IPS DF 6.9 (cell line): ENCODE data around the gene CARD19.

ENCODE experiments used
- DNase-seq: peaks from one replicate; pipeline ENCODE4 v3.0.0-alpha.2; 2013; ENCODE audit warnings: low read depth, low spot score
- H3K27ac ChIP-seq: one replicate; pipeline ENCODE4 v1.5.1; 2013; ENCODE audit warnings: low read length, control low read depth
- H3K27me3 ChIP-seq: 2 replicates; pipeline ENCODE4 v1.6.1; 2013; ENCODE audit warnings: mild to moderate bottlenecking, low read length; ENCODE audit not compliant: control insufficient read depth, insufficient read depth
- H3K36me3 ChIP-seq: 2 replicates; pipeline ENCODE4 v1.6.1; 2013; ENCODE audit warnings: low read length; ENCODE audit not compliant: control insufficient read depth, insufficient read depth
- H3K4me1 ChIP-seq: 2 replicates; pipeline ENCODE4 v1.6.1; 2013; ENCODE audit warnings: low read length; ENCODE audit not compliant: control insufficient read depth, insufficient read depth
- H3K4me3 ChIP-seq: 2 replicates; pipeline ENCODE4 v1.5.1; 2013; ENCODE audit warnings: mild to moderate bottlenecking, low read length
- H3K9me3 ChIP-seq: 2 replicates; pipeline ENCODE4 v1.6.1; 2013; ENCODE audit warnings: low read length, inconsistent platforms; ENCODE audit not compliant: control insufficient read depth, insufficient read depth
- WGBS: extraction: QIAGEN DNeasy Blood & Tissue Kit; methylation state at CpG from one replicate; pipeline ENCODE4 v1.1.7; 2013; ENCODE audit warnings: mixed read lengths, missing lambda C conversion rate; ENCODE audit not compliant: insufficient read length, insufficient coverage; 5-methylcytosine and 5-hydroxymethylcytosine counted together

CARD19 gene

GRCh38 chr9:93089024-93089423 lies 7.0 kb upstream of the CARD19 start:
- no peak for DNase-seq
- Histone ChIP-seq H3K36me3 (no peaks in the 10 kb centered on the region), H3K4me3 (no peak overlapping the region), H3K4me1 (no peaks in the 10 kb centered on the region), H3K27ac (no peak overlapping the region), H3K27me3 (no peaks in the 10 kb centered on the region), H3K9me3 (no peaks in the 10 kb centered on the region; the same call in 1 of the 2 replicates)
- no CpG with 5 or more reads among the region's 5 CpGs for WGBS

DNA sequence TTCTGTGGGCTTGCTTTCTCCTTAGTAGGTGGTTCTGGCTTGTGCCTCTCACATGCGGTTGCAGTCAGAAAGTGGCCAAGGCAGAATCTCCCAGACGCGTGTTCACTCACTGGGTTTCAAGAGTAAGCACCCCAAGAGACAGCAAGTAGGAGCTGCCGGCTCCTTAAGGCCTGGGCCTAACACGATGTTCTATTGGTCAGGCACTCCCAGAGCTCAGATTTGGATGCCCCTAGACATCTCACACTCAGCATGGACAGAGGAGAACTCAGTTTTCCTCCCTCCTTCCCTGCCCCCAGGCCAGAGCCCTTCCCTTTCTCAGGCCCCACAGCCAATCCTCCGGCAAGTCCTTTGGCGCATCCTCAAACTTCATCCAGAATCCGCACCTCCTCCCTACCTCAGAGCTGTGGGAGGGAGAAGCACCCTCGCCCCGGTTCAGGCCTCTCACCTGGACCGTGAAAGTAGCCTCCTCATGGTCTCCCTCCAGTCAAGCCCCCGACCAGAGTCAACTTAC lies 6.5 kb upstream of the CARD19 start:
- H3K36me3 ChIP-seq: no peaks in the 10 kb centered on the region
- no peak for DNase-seq
- no peak overlapping the region for H3K27ac ChIP-seq
- no peaks in the 10 kb centered on the region; the same call in 1 of the 2 replicates for H3K9me3 ChIP-seq
- no peaks in the 10 kb centered on the region for H3K4me1 ChIP-seq
- H3K27me3 ChIP-seq: no peaks in the 10 kb centered on the region
- no CpG with 5 or more reads among the region's 12 CpGs for WGBS
- H3K4me3 ChIP-seq: no peak overlapping the region

GRCh38 chr9:93090091-93090655 lies 5.8 kb upstream of the CARD19 start:
- no peaks in the 10 kb centered on the region for H3K36me3 ChIP-seq
- H3K27ac ChIP-seq: no peak overlapping the region
- no CpG with 5 or more reads among the region's 8 CpGs for WGBS
- no peaks in the 10 kb centered on the region; the same call in 1 of the 2 replicates for H3K4me1 ChIP-seq
- no peaks in the 10 kb centered on the region; the same call in 1 of the 2 replicates for H3K9me3 ChIP-seq
- DNase-seq: no peak
- no peak overlapping the region for H3K4me3 ChIP-seq
- H3K27me3 ChIP-seq: no peaks in the 10 kb centered on the region

DNA sequence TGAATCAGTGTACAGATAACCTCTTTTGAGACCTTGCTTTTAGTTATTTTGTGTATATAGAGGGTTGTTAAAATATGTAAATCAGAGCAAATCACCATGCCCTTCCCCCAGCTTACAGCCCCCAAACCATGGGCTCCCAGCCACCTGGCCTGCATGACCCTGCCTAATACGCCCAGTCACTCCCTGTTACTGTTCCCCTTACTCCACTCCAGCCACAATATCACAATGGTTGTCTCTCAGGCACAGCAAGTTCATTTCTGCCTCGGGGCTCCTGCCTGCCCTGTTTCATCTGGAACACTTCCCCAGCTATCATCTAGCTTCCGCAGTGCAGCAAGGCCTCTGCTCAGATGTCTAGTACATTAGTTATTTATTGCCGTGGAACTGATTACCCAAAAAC lies 5.0 kb upstream of the CARD19 start:
- H3K36me3 ChIP-seq: no peaks in the 10 kb centered on the region
- no peak overlapping the region for H3K4me3 ChIP-seq
- H3K9me3 ChIP-seq: no peaks in the 10 kb centered on the region
- H3K27ac ChIP-seq: no peak overlapping the region
- no peaks in the 10 kb centered on the region; the same call in 1 of the 2 replicates for H3K4me1 ChIP-seq
- H3K27me3 ChIP-seq: no peaks in the 10 kb centered on the region
- no peak for DNase-seq
- no CpG with 5 or more reads among the region's 4 CpGs for WGBS

DNA sequence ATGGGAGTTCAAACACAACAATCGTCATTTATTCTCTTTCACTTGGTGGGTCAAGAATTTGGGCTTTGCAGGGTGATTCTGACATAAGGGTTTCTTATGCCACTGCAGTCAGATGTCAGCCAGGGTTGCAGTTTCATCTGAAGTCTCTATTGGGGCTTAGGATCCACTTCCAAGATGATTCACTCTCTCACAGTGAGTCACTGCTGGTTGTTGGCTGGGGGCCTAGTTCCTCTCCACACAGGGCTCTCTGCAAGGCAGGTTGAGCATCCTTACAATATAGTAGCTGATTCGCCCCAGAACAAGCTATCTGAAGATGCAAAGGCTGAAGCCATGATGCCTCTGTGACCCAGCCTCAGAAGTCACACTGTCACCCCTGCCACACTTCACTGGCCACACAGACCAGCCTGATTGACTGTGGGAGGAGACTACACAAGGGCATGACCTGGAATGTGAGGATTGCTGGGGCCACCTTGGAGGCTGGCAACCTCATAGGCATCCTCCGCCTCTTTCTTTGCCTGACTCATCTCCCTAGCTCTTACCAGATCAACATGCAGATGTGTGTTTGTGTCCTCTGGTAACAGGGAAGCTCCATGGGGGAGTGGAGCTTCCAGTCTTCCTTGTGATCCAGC lies 4.5 kb upstream of the CARD19 start:
- no peaks in the 10 kb centered on the region for H3K27me3 ChIP-seq
- H3K4me3 ChIP-seq: no peak overlapping the region
- H3K36me3 ChIP-seq: no peaks in the 10 kb centered on the region
- WGBS: no CpG with 5 or more reads among the region's 3 CpGs
- no peaks in the 10 kb centered on the region for H3K9me3 ChIP-seq
- no peak for DNase-seq
- H3K4me1 ChIP-seq: no peaks in the 10 kb centered on the region; the same call in 1 of the 2 replicates
- no peak overlapping the region for H3K27ac ChIP-seq

DNA sequence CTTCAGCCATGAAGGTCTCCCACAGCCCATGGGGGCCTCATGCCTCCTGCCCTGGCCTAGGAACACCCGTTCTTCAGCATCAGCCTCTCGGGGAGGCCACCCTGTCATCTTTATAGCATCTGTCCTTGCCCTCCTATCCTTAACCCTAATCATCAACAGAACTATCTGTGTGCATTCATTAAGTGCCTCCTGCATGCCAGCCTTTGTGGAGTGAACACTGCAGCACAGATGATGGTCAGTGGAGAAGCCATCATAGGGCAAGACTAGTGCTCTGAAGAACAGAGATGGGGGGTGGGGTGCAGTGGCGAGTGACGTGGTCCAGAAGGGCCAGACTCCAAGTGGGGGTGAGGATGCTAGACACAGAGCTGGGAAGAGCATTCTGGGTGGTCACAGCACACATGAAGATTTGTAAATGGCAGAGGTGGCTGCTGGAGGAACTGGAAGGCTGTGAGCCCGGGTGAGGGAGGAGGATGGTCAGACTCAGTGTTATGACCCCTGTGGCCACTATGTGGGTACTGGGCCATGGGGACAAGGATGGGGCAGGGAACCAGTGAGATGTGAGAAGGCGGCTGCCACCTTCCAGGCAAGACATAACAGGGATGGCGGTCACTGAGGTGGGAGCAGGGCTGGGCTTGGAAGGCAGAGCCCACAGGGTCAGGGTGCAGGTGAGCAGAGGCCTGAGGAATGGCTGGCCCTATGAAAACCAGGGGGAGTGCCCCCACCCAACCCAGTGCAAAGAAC lies 3.6 kb upstream of the CARD19 start:
- no peaks in the 10 kb centered on the region; the same call in 1 of the 2 replicates for H3K4me1 ChIP-seq
- DNase-seq: no peak
- no peaks in the 10 kb centered on the region for H3K36me3 ChIP-seq
- no peak overlapping the region for H3K27ac ChIP-seq
- no CpG with 5 or more reads among the region's 7 CpGs for WGBS
- H3K27me3 ChIP-seq: no peaks in the 10 kb centered on the region
- H3K9me3 ChIP-seq: no peaks in the 10 kb centered on the region
- no peak overlapping the region for H3K4me3 ChIP-seq

- no peak for DNase-seq
- Histone ChIP-seq H3K27ac (no peak overlapping the region), H3K4me3 (no peak overlapping the region), H3K36me3 (no peaks in the 10 kb centered on the region), H3K27me3 (no peaks in the 10 kb centered on the region), H3K9me3 (no peaks in the 10 kb centered on the region), H3K4me1 (no peaks in the 10 kb centered on the region; the same call in 1 of the 2 replicates)
- WGBS: no CpG with 5 or more reads among the region's 11 CpGs
These were observed 2.7 kb upstream of the CARD19 start for GRCh38 chr9:93093127-93093876.

- no peaks in the 10 kb centered on the region; the same call in 1 of the 2 replicates for H3K4me1 ChIP-seq
- H3K27me3 ChIP-seq: no peaks in the 10 kb centered on the region
- DNase-seq: no peak
- H3K27ac ChIP-seq: no peak overlapping the region
- WGBS: no CpG with 5 or more reads among the region's 7 CpGs
- no peak overlapping the region for H3K4me3 ChIP-seq
- no peaks in the 10 kb centered on the region for H3K9me3 ChIP-seq
- no peaks in the 10 kb centered on the region; the same call in 1 of the 2 replicates for H3K36me3 ChIP-seq
These were observed 1.9 kb upstream of the CARD19 start for GRCh38 chr9:93093877-93094657.

GRCh38 chr9:93094658-93095204 lies 1.3 kb upstream of the CARD19 start:
- Histone ChIP-seq H3K4me3 (peak overlapping the region; percentile 24; the same call in 1 of the 2 replicates), H3K27me3 (no peaks in the 10 kb centered on the region), H3K9me3 (no peaks in the 10 kb centered on the region), H3K4me1 (no peaks in the 10 kb centered on the region; the same call in 1 of the 2 replicates), H3K27ac (no peak overlapping the region), H3K36me3 (no peaks in the 10 kb centered on the region; the same call in 1 of the 2 replicates)
- WGBS: no CpG with 5 or more reads among the region's 11 CpGs
- DNase-seq: no peak
